GM12875 (cell line): ENCODE measurements around the gene SEMA5A.

Experiments used
- H3K4me3 ChIP-seq: one replicate; pipeline ENCODE4 v1.5.1; 2011; ENCODE audit warnings: low read depth, low read length, control low read depth
- TF ChIP-seq, protein P1 (sequence below): IDR thresholded peaks from 2 replicates; pipeline ENCODE4 v1.5.1; 2011; ENCODE audit warnings: low read depth, mild to moderate bottlenecking, control low read depth, inconsistent platforms, low read length, moderate library complexity, borderline replicate concordance; ENCODE audit not compliant: insufficient read depth

SEMA5A gene

GRCh38 chr5:9268226-9268625 lies 277.6 kb downstream of the SEMA5A start:
- H3K4me3 ChIP-seq, result no peak overlapping the region
- TF ChIP-seq, protein P1, sequence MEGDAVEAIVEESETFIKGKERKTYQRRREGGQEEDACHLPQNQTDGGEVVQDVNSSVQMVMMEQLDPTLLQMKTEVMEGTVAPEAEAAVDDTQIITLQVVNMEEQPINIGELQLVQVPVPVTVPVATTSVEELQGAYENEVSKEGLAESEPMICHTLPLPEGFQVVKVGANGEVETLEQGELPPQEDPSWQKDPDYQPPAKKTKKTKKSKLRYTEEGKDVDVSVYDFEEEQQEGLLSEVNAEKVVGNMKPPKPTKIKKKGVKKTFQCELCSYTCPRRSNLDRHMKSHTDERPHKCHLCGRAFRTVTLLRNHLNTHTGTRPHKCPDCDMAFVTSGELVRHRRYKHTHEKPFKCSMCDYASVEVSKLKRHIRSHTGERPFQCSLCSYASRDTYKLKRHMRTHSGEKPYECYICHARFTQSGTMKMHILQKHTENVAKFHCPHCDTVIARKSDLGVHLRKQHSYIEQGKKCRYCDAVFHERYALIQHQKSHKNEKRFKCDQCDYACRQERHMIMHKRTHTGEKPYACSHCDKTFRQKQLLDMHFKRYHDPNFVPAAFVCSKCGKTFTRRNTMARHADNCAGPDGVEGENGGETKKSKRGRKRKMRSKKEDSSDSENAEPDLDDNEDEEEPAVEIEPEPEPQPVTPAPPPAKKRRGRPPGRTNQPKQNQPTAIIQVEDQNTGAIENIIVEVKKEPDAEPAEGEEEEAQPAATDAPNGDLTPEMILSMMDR, result no peak

DNA sequence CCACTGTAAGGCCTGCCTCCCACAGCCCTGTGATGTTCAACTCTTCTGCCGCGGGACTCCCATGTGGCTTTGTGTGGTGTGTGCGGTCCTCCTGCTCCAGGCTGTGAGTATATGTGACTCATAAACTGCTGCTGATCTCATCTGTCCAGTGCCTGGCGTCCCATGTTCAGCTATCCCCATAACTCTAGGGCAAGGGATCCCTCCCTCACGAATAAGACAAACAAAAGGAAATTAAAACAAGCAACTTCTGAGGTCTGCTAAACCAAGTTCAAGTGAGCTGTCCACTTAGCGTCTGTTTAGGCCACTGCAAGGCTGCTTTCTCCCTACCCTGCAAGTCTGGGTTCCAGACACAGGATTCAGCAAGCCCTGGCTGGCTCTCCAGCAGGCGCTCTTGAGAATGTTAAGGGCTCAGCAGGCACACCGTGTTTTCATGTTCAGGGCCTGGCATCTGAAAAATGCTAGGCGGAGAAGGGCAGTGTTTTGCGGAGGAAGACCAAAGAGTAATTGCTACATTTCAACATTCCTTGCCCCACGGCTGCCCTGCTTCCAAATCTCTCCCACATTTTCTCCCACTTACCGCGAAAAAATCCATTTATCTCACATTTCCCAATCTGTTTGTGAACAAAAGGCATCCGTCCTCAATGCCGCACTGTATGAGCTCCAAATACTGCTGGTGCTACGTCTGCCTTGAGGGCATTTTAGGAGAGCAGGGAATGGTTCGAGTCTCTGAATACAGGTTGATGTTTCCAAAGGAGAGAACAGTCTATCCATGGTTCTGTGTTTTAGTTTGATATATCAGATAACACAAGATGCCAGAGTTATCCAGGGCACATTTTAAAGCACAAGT lies 280.2 kb downstream of the SEMA5A start:
- TF ChIP-seq, protein P1, result no peak
- no peak overlapping the region for H3K4me3 ChIP-seq

DNA sequence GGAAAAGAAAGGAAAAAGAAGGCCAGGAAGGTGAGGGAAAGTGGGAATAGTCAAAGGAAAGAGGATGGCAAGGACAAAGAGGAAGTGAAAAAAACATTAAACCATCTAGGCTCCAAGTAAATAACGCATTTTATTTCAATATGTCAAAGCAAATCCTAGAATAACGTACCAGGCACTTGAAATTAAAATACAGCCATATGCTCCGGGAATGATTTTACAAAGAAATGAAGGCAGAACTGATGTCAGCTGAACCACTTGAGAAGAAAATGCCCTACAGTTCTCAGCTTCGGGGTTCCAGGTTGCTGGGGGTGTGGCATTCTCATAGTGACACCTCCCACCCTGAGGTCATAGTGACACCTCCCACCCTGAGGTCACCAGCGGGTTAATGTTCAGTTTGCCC lies 281.6 kb downstream of the SEMA5A start:
- no peak overlapping the region for H3K4me3 ChIP-seq
- TF ChIP-seq, protein P1, result no peak

GRCh38 chr5:9263656-9264055 lies 282.2 kb downstream of the SEMA5A start:
- no peak overlapping the region for H3K4me3 ChIP-seq
- TF ChIP-seq, protein P1, result no peak

GRCh38 chr5:9251379-9251980 lies 294.4 kb downstream of the SEMA5A start:
- TF ChIP-seq, protein P1, result no peak
- no peak overlapping the region for H3K4me3 ChIP-seq

- TF ChIP-seq, protein P1, result no peak
- no peak overlapping the region for H3K4me3 ChIP-seq
Measured at GRCh38 chr5:9249231-9249630, 296.6 kb downstream of the SEMA5A start.

DNA sequence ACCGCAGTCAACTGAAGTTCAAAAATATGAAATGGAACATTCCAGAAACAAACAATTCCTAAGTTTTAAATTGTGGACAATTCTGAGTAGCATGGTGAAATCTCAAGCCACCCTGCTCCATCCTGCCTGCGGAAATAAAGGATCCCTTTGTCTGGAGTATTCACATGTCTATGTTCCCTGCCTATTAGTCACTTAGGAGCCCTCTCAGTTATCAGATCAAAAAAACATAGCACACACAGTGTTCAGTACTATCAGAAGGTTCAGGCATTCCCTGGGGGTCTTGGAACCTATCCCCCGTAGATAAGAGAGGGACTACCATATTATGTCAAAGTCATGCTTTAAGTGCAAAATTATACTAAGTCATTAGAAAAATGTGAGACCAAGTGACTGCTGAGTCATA lies 300.8 kb downstream of the SEMA5A start:
- H3K4me3 ChIP-seq, result no peak overlapping the region
- TF ChIP-seq, protein P1, result no peak
